Heart right ventricle (tissue), 16 donors: ENCODE data around the gene DENND2A. TPM values are rescaled to one million over a fixed set of nuclear protein-coding genes. Genes with fewer than 3 reads are reported as not detected.

Source experiments
- ATAC-seq, 8 donors: fragments of 200-7000 bp; cut with Tn5 transposase; one replicate each; pipeline ENCODE4 v1.9.1; 2020; ENCODE audit warnings: mild to moderate bottlenecking in 8 of 8, moderate library complexity in 8 of 8, moderate number of reproducible peaks in 1 of 8
- DNase-seq, 2 donors: peaks; one replicate each; pipeline ENCODE4 v3.0.0-alpha.2; 2020
- H3K27ac ChIP-seq, 10 donors: fragments of 200-600 bp; sonication (generic) in 2 of 10; one replicate each; pipeline versions ENCODE4 v1.5.0 to v1.8.0; 2020 to 2022; ENCODE audit warnings: mild to moderate bottlenecking in 3 of 10
- H3K27me3 ChIP-seq, 7 donors: fragments of 200-600 bp; one replicate each; pipeline ENCODE4 v1.8.0; 2021 to 2022; ENCODE audit warnings: mild to moderate bottlenecking in 2 of 7
- H3K36me3 ChIP-seq, 9 donors: fragments of 200-600 bp; sonication (generic) in 1 of 9; one replicate each; pipeline versions ENCODE4 v1.5.0 to v1.8.0; 2020 to 2022; ENCODE audit warnings: mild to moderate bottlenecking in 2 of 9
- H3K4me1 ChIP-seq, 9 donors: fragments of 200-600 bp; sonication (generic) in 1 of 9; one replicate each; pipeline versions ENCODE4 v1.5.0 to v1.8.0; 2020 to 2022; ENCODE audit warnings: mild to moderate bottlenecking in 4 of 9
- H3K4me3 ChIP-seq, 10 donors: fragments of 200-600 bp; sonication (generic) in 2 of 10; one replicate each; pipeline versions ENCODE4 v1.5.0 to v1.8.0; 2020 to 2022; ENCODE audit warnings: mild to moderate bottlenecking in 7 of 10, moderate library complexity in 2 of 10
- H3K9me3 ChIP-seq, 11 donors: fragments of 200-600 bp in 10 of 11; sonication (generic) in 2 of 11; one replicate each; pipeline versions ENCODE4 v1.5.0 to v1.8.0; 2013 to 2022; ENCODE audit warnings: mild to moderate bottlenecking in 2 of 11, control low read depth in 1 of 11, moderate library complexity in 1 of 11
- CTCF ChIP-seq, 9 donors: fragments of 200-600 bp; sonication (generic) in 2 of 9; IDR thresholded peaks; one replicate each; pipeline versions ENCODE4 v1.5.0 to v1.8.0; 2021 to 2022; ENCODE audit warnings: antibody characterized with exemption in 9 of 9, mild to moderate bottlenecking in 5 of 9, moderate library complexity in 1 of 9
- WGBS, 2 donors: extraction: QIAGEN DNeasy Blood & Tissue Kit; methylation state at CpG; one replicate each; pipeline ENCODE4 v1.1.7; 2013; ENCODE audit warnings: inconsistent platforms in 1 of 2; 5-methylcytosine and 5-hydroxymethylcytosine counted together
- intact Hi-C, 10 donors: fragments of 100-400 bp; cut with DNase I; formaldehyde crosslinking; loops; one replicate each; pipeline versions ENCODE4 v1.11.1 to v1.14.2; 2022
- polyA plus RNA-seq, 2 donors: library from polyadenylated mRNA; stranded (reverse); fragments of 200-250 nt; gene quantifications; one replicate each; pipeline ENCODE4 v1.2.3, GENCODE V29; 2013
- total RNA-seq, 10 donors: library from RNA; stranded (reverse); fragmentation: NEBNext Ultra II Directional in 3 of 10; extraction: Animal tissue kit (Norgen Biotek cat#: 25700) in 3 of 10; gene quantifications; one replicate each; pipeline versions ENCODE4 v1.2.1 to v1.2.4, GENCODE V29; 2021 to 2023
- donor health status: Arrhythmogenic right ventricular cardiomyopathy.
- donor health status: ischemic (EF 13 %, LVEDD 7.1; RV severe dilation, severe dysfunction).
- donor health status: healthy with polysubstance abuse.
- donor health status: DM: no; HTN: yes; CAD: no.
- donor health status: DM: no; HTN: no; CAD: no.
- donor health status: ischemic (EF 25% LVEDD 6.9; RV normal size, moderate dysfunction).
- donor health status: ischemic (EF 25% LVEDD 5.7; RV mildly dilated, moderate dysfunction).
- donor health status: healthy.
- donor health status: DM: yes; HTN: yes; CAD: no.
- donor health status: Ischemic cardiomyopathy.
- donor health status: ischemic (EF 35%, LVEDD 5.7; RV mildly dilated, moderate dysfunction).
- donor health status: nonischemic (EF 11% LVEDD 7.7; RV severe dilation, severe dysfunction).
- donor health status: DM: yes; HTN: yes; CAD: no.
- donor health status: PGD.
- donor health status: ischemic (EF 29% LVEDD 5.4; RV normal size, mild dysfunction).
- donor health status: nonischemic (EF 23%, LVEDD 6.1; RV moderate dilation, normal function).

The DENND2A gene
- total and polyA plus RNA-seq, 12 donors = 3.8 to 16.9 (median 9.8) TPM

DNA sequence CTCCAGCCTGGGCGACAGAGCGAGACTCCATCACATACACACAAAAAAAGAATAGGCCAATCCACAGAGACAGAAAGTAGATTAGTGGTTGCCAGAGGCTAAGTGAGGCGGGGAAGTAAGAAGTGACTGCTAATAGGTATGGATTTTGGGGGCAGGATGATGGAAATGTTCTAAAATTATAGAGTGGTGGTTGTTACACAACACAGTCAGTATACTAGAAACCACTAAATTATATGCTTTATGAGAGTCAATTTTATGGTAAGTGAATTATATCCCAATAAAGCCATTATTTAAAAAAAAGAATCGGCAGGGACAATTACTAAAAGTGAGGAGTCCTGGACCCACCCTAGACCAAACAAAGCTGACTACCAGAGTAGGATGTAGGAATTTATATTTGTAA, 24.3 kb downstream of the DENND2A start:
- Histone ChIP-seq H3K4me1 (peaks cover 3 to 37% (median 14%) of the 10 kb centered on the region in 9 donors), H3K9me3 (no peaks in the 10 kb centered on the region), H3K27ac (no peak overlapping the region), H3K36me3 (no peaks in the 10 kb centered on the region), H3K4me3 (no peak overlapping the region), H3K27me3 (no peaks in the 10 kb centered on the region)
- TF ChIP-seq CTCF (IDR thresholded peaks at IDR 0.05) = no peak
- 82 to 86% methylated on average over 4 of the region's 4 CpGs for WGBS, 2 donors
- intact Hi-C loops = no loop called here
- no peak for ATAC-seq
- DNase-seq = no peak

GRCh38 chr7:140611641-140612040, 29.0 kb downstream of the DENND2A start:
- Histone ChIP-seq H3K9me3 (no peaks in the 10 kb centered on the region), H3K36me3 (no peaks in the 10 kb centered on the region), H3K27me3 (no peaks in the 10 kb centered on the region), H3K27ac (peak overlapping the region in 1 of 10 donors; percentile 49), H3K4me1 (peaks cover 6 to 68% (median 41%) of the 10 kb centered on the region in 9 donors), H3K4me3 (no peak overlapping the region)
- intact Hi-C loops = no loop called here
- no peak for ATAC-seq
- DNase-seq = no peak
- WGBS, 2 donors = 90 to 92% methylated on average over 8 of the region's 8 CpGs
- TF ChIP-seq CTCF (IDR thresholded peaks at IDR 0.05) = no peak

- intact Hi-C loops = no loop called here
These were observed 30.1 kb downstream of the DENND2A start for GRCh38 chr7:140610204-140611165.

More at GRCh38 chr7:140610204-140611165, 30.1 kb downstream of the DENND2A start:
- Histone ChIP-seq H3K27ac (peak overlapping the region in 9 of 10 donors; percentile 28 to 71 (median 49)), H3K27me3 (no peaks in the 10 kb centered on the region), H3K9me3 (no peaks in the 10 kb centered on the region), H3K36me3 (no peaks in the 10 kb centered on the region), H3K4me1 (peaks cover 6 to 70% (median 43%) of the 10 kb centered on the region in 9 donors), H3K4me3 (no peak overlapping the region)
- no peak for TF ChIP-seq CTCF (IDR thresholded peaks at IDR 0.05)
- ATAC-seq (peak in 5 of 8 donors; percentile 19 to 38 (median 31)), DNase-seq (peak; percentile 31 to 38)
- 59 to 64% methylated on average over 12 of the region's 12 CpGs for WGBS, 2 donors
